ENCODE measurements around the gene GRM8.

The GRM8 gene

GRCh38 chr7:127151379-127151778, 101.4 kb downstream of the GRM8 start:
- CTCF ChIA-PET: no interaction called here
- H3K27ac ChIP-seq (ENCODE audit: extremely low read depth, low read depth, low read length): no peak overlapping the region
- no peaks in the 10 kb centered on the region for H3K4me1 ChIP-seq (ENCODE audit: control insufficient read depth, insufficient read depth, low read length)
- no peaks in the 10 kb centered on the region for H3K36me3 ChIP-seq (ENCODE audit: control insufficient read depth in 2 of 2, insufficient read depth in 1 of 2, low read length in 2 of 2)
- TF ChIP-seq ZNF530 (tag by site-specific recombination; IDR thresholded peaks at IDR 0.05; ENCODE audit: low read depth) (no peak), YY1 (tag by site-specific recombination; IDR thresholded peaks at IDR 0.05) (no peak), SETDB1 (IDR thresholded peaks at IDR 0.05; ENCODE audit: insufficient read length, low read length) (no peak), PRDM1 (tag by site-specific recombination; IDR thresholded peaks at IDR 0.05) (no peak), ZNF707 (tag by site-specific recombination; IDR thresholded peaks at IDR 0.05) (no peak), ZNF10 (tag by site-specific recombination; IDR thresholded peaks at IDR 0.05) (no peak), BCL6B (tag by site-specific recombination; IDR thresholded peaks at IDR 0.05) (no peak), ZXDB (tag by site-specific recombination; IDR thresholded peaks at IDR 0.05) (no peak), ZNF211 (tag by site-specific recombination; IDR thresholded peaks at IDR 0.05; ENCODE audit: low read depth) (no peak), INSM2 (tag by site-specific recombination; IDR thresholded peaks at IDR 0.05) (no peak), ZBTB20 (tag by site-specific recombination; IDR thresholded peaks at IDR 0.05) (no peak), ZNF354C (tag by site-specific recombination; IDR thresholded peaks at IDR 0.05; ENCODE audit: borderline replicate concordance, low read depth) (no peak), PRDM10 (tag by site-specific recombination; IDR thresholded peaks at IDR 0.05) (no peak), HOXA7 (CRISPR knock-in tag; IDR thresholded peaks at IDR 0.05; ENCODE audit: borderline replicate concordance) (no peak), SP2 (tag by site-specific recombination; IDR thresholded peaks at IDR 0.05) (no peak), ZNF580 (tag by site-specific recombination; IDR thresholded peaks at IDR 0.05) (no peak)
- POLR2A ChIA-PET: no interaction called here
- no peak overlapping the region for H3K4me3 ChIP-seq (ENCODE audit: low read depth, low read length)
- H3K9me3 ChIP-seq (ENCODE audit: control insufficient read depth, insufficient read depth, low read depth, low read length): no peaks in the 10 kb centered on the region

- CTCF ChIA-PET: interaction anchor here (0.5 kb wide), 1 partner anchor 1280 kb away, joined by 3 read pairs; no protein-coding TSS in a partner anchor
- no peaks in the 10 kb centered on the region for H3K36me3 ChIP-seq (ENCODE audit: control insufficient read depth in 2 of 2, insufficient read depth in 1 of 2, low read length in 2 of 2)
- H3K9me3 ChIP-seq (ENCODE audit: control insufficient read depth, insufficient read depth, low read depth, low read length): no peaks in the 10 kb centered on the region
- TF ChIP-seq GFI1B (tag by site-specific recombination; IDR thresholded peaks at IDR 0.05) (no peak), ZNF704 (tag by site-specific recombination; IDR thresholded peaks at IDR 0.05) (no peak), KLF8 (tag by site-specific recombination; IDR thresholded peaks at IDR 0.05) (no peak), ZNF639 (tag by site-specific recombination; IDR thresholded peaks at IDR 0.05) (no peak), ZNF280D (tag by site-specific recombination; IDR thresholded peaks at IDR 0.05) (no peak), ZNF624 (tag by site-specific recombination; IDR thresholded peaks at IDR 0.05) (no peak), ZNF146 (tag by site-specific recombination; IDR thresholded peaks at IDR 0.05) (no peak)
- H3K4me3 ChIP-seq (ENCODE audit: low read depth, low read length): no peak overlapping the region
- POLR2A ChIA-PET: no interaction called here
- H3K4me1 ChIP-seq (ENCODE audit: control insufficient read depth, insufficient read depth, low read length): no peaks in the 10 kb centered on the region
- H3K27ac ChIP-seq (ENCODE audit: extremely low read depth, low read depth, low read length): no peak overlapping the region
Measured at GRCh38 chr7:127150543-127150942, 102.2 kb downstream of the GRM8 start.
